Right cardiac atrium (tissue), 5 donors: ENCODE data around the gene ADRM1. TPM values are rescaled to one million over a fixed set of nuclear protein-coding genes. Genes with fewer than 3 reads are reported as not detected.

Source experiments
- ATAC-seq, 2 donors: fragments of 200-7000 bp; cut with Tn5 transposase; one replicate each; pipeline versions ENCODE4 v1.8.0 to v1.9.1; 2020; ENCODE audit warnings: moderate library complexity in 2 of 2, mild to moderate bottlenecking in 1 of 2
- DNase-seq, 3 donors: peaks; one replicate each; pipeline ENCODE4 v3.0.0-alpha.2; 2020
- H3K27ac ChIP-seq: one replicate; pipeline ENCODE4 v1.5.1; 2013; ENCODE audit warnings: mild to moderate bottlenecking, low read length, control low read depth, moderate library complexity
- H3K27me3 ChIP-seq: one replicate; pipeline ENCODE4 v1.6.1; 2013; ENCODE audit not compliant: control insufficient read depth, insufficient read depth
- H3K4me1 ChIP-seq: one replicate; pipeline ENCODE4 v1.6.1; 2013; ENCODE audit warnings: low read length; ENCODE audit not compliant: control insufficient read depth, insufficient read depth
- H3K4me3 ChIP-seq: one replicate; pipeline ENCODE4 v1.5.1; 2013; ENCODE audit warnings: low read length, control low read depth
- H3K9me3 ChIP-seq: one replicate; pipeline ENCODE4 v1.6.1; 2013; ENCODE audit warnings: low read length; ENCODE audit not compliant: control insufficient read depth
- WGBS: extraction: QIAGEN DNeasy Blood & Tissue Kit; methylation state at CpG from one replicate; pipeline ENCODE4 v1.1.7; 2013; 5-methylcytosine and 5-hydroxymethylcytosine counted together
- intact Hi-C, 4 donors: fragments of 100-400 bp; cut with DNase I; formaldehyde crosslinking; loops; one replicate each; pipeline versions ENCODE4 v1.11.0 to v1.14.0; 2022 to 2023
- polyA plus RNA-seq: library from polyadenylated mRNA; stranded (reverse); fragments of 200-250 nt; gene quantifications from one replicate; pipeline ENCODE4 v1.2.3, GENCODE V29; 2013
- total RNA-seq, 4 donors: library from RNA; stranded (reverse); fragmentation: NEBNext Ultra II Directional; extraction: Animal tissue kit (Norgen Biotek cat#: 25700); gene quantifications; one replicate each; pipeline ENCODE4 v1.2.1, GENCODE V29; 2021
- donor health status: healthy with polysubstance abuse.
- donor health status: DM: no; HTN: yes; CAD: no.
- donor health status: DM: no; HTN: no; CAD: no.
- donor health status: DM: no; HTN: yes; CAD: no; lungs with severe emphysema.
- donor health status: DM: yes; HTN: yes; CAD: no.

The ADRM1 gene
- total and polyA plus RNA-seq, 5 donors, result 65.0 to 87.5 (median 74.2) TPM

GRCh38 chr20:62333820-62334595 is 31.2 kb downstream of the ADRM1 start:
- peak in 2 of 3 donors; percentile 15 to 41 for DNase-seq
- H3K4me3 ChIP-seq, result no peak overlapping the region
- ATAC-seq, result no peak
- H3K27ac ChIP-seq, result no peak overlapping the region
- no peaks in the 10 kb centered on the region for H3K4me1 ChIP-seq
- intact Hi-C loops, result no loop called here
- H3K9me3 ChIP-seq, result no peaks in the 10 kb centered on the region
- H3K27me3 ChIP-seq, result no peaks in the 10 kb centered on the region
- 85% methylated on average over 37 of the region's 37 CpGs for WGBS

- no peak for ATAC-seq
- H3K4me3 ChIP-seq, result no peak overlapping the region
- 91% methylated on average over 13 of the region's 13 CpGs for WGBS
- H3K4me1 ChIP-seq, result no peaks in the 10 kb centered on the region
- no peak overlapping the region for H3K27ac ChIP-seq
- H3K9me3 ChIP-seq, result no peaks in the 10 kb centered on the region
- DNase-seq, result peak in 1 of 3 donors; percentile 33
- intact Hi-C loops, result no loop called here
- H3K27me3 ChIP-seq, result no peaks in the 10 kb centered on the region
These were observed 32.1 kb downstream of the ADRM1 start for GRCh38 chr20:62334881-62335280.

DNA sequence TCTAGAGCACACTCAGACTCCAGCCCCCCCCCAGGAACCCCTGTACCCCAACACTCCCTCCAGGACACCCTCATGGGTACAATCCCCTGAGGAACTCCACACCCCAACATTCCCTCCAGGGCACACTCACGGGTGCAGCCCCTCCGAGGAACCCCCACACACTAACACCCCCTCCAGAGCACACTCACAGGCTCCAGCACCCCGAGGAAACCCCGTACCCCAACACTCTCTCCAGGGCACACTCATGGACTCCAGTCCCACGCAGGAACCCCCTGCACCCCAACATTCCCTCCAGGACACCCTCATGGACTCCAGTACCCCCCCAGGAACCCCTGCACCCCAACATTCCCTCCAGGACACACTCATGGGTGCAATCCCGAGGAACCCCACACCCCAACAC is 32.7 kb downstream of the ADRM1 start:
- no peaks in the 10 kb centered on the region for H3K4me1 ChIP-seq
- ATAC-seq (no peak), DNase-seq (peak in 1 of 3 donors; percentile 27)
- no peaks in the 10 kb centered on the region for H3K9me3 ChIP-seq
- H3K27ac ChIP-seq, result no peak overlapping the region
- WGBS, result 91% methylated on average over 6 of the region's 6 CpGs
- intact Hi-C loops, result no loop called here
- H3K27me3 ChIP-seq, result no peaks in the 10 kb centered on the region
- H3K4me3 ChIP-seq, result no peak overlapping the region

DNA sequence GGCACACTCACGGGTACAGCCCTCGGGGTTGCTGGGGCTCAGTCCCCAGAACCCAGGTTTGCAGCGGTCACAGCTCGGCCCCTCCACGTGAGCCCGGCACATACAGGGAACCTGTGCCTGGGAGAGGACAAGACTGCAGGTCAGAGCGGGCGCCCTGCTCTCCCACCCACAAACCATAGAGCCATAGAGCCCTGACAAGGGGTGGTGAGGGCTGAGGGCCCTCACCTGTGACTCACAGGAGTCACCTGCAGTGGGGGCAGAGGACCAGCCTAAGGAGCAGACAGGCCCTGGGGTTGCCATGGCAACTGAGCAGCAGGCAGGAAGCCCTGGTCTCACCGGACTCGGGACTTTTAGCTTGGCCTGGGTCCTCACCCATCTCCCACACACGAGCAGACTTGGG is 33.5 kb downstream of the ADRM1 start:
- DNase-seq (peak in 1 of 3 donors; percentile 16), ATAC-seq (no peak)
- Histone ChIP-seq H3K4me3 (no peak overlapping the region), H3K27ac (no peak overlapping the region), H3K4me1 (no peaks in the 10 kb centered on the region), H3K27me3 (no peaks in the 10 kb centered on the region), H3K9me3 (no peaks in the 10 kb centered on the region)
- intact Hi-C loops, result no loop called here
- WGBS, result 81% methylated on average over 11 of the region's 11 CpGs

GRCh38 chr20:62336775-62337557 is 34.2 kb downstream of the ADRM1 start:
- ATAC-seq, result no peak
- no peak overlapping the region for H3K27ac ChIP-seq
- intact Hi-C loops, result no loop called here
- no peaks in the 10 kb centered on the region for H3K27me3 ChIP-seq
- H3K4me3 ChIP-seq, result no peak overlapping the region
- peak in 1 of 3 donors; percentile 37 for DNase-seq
- no peaks in the 10 kb centered on the region for H3K4me1 ChIP-seq
- WGBS, result 94% methylated on average over 53 of the region's 53 CpGs
- H3K9me3 ChIP-seq, result no peaks in the 10 kb centered on the region

- no peaks in the 10 kb centered on the region for H3K9me3 ChIP-seq
- H3K27ac ChIP-seq, result no peak overlapping the region
- intact Hi-C loops, result no loop called here
- no peaks in the 10 kb centered on the region for H3K27me3 ChIP-seq
- ATAC-seq, result peak in 1 of 2 donors; percentile 9
- no peaks in the 10 kb centered on the region for H3K4me1 ChIP-seq
- DNase-seq, result peak in 2 of 3 donors; percentile 34 to 39
- H3K4me3 ChIP-seq, result no peak overlapping the region
- 88% methylated on average over 34 of the region's 34 CpGs for WGBS
These were observed 34.9 kb downstream of the ADRM1 start for GRCh38 chr20:62337558-62338293.

DNA sequence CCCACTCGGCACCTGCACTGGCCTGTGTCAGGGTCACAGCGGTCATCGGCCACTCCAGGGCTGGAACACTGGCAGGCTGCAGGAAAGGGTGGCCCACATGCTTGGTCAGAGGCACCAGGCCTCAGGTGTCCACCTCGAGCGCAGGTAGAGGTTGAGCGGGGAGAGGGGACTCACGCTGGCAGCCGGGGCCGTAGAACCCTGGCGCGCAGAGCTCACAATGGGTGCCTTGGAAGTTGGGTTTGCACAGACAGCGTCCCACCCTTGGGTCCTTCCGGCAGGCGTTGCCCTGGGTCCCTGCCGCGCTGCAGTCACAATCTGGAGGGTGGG is 35.5 kb downstream of the ADRM1 start:
- WGBS, result 94% methylated on average over 16 of the region's 16 CpGs
- peak in 1 of 3 donors; percentile 30 for DNase-seq
- ATAC-seq, result peak in 1 of 2 donors; percentile 4
- H3K27ac ChIP-seq, result no peak overlapping the region
- no peaks in the 10 kb centered on the region for H3K4me1 ChIP-seq
- H3K27me3 ChIP-seq, result no peaks in the 10 kb centered on the region
- no peaks in the 10 kb centered on the region for H3K9me3 ChIP-seq
- intact Hi-C loops, result no loop called here
- H3K4me3 ChIP-seq, result no peak overlapping the region

DNA sequence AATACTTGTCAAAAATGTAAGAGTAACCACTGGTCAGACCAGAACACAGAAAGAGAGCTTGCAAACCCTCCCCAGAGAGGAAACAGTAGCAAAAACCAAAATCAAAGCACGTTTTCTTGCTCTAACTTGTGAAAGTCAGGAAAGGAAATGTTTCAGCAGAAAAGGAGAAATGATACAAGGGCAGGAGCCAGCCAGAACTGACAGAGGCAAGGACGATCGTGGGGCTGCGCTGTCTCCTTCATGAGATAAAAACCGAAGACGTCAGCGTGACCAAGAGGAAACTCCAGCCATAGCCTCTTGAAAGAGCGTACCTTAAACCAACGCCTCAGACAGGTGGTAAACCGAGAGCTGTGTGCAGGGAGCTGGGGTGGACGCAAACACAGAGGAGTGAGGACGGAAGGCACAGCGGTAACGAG is 36.9 kb downstream of the ADRM1 start:
- DNase-seq, result no peak
- 66% methylated on average over 14 of the region's 14 CpGs for WGBS
- intact Hi-C loops, result no loop called here
- Histone ChIP-seq H3K4me3 (no peak overlapping the region), H3K4me1 (no peaks in the 10 kb centered on the region), H3K27ac (no peak overlapping the region), H3K9me3 (no peaks in the 10 kb centered on the region), H3K27me3 (no peaks in the 10 kb centered on the region)
- no peak for ATAC-seq

GRCh38 chr20:62342910-62343309 is 40.1 kb downstream of the ADRM1 start:
- H3K27ac ChIP-seq, result no peak overlapping the region
- H3K4me1 ChIP-seq, result no peaks in the 10 kb centered on the region
- WGBS, result 75% methylated on average over 10 of the region's 10 CpGs
- H3K27me3 ChIP-seq, result no peaks in the 10 kb centered on the region
- H3K9me3 ChIP-seq, result no peaks in the 10 kb centered on the region
- ATAC-seq (no peak), DNase-seq (no peak)
- intact Hi-C loops, result no loop called here
- H3K4me3 ChIP-seq, result no peak overlapping the region

- Histone ChIP-seq H3K4me1 (no peaks in the 10 kb centered on the region), H3K27ac (no peak overlapping the region), H3K9me3 (no peaks in the 10 kb centered on the region), H3K4me3 (no peak overlapping the region), H3K27me3 (no peaks in the 10 kb centered on the region)
- no peak for DNase-seq
- intact Hi-C loops, result no loop called here
- ATAC-seq, result no peak
- 95% methylated on average over 5 of the region's 5 CpGs for WGBS
These were observed 41.3 kb downstream of the ADRM1 start for GRCh38 chr20:62344092-62344491.

- WGBS, result 90% methylated on average over 10 of the region's 10 CpGs
- Histone ChIP-seq H3K27ac (no peak overlapping the region), H3K27me3 (no peaks in the 10 kb centered on the region), H3K4me1 (no peaks in the 10 kb centered on the region), H3K4me3 (no peak overlapping the region), H3K9me3 (no peaks in the 10 kb centered on the region)
- peak in 1 of 3 donors; percentile 13 for DNase-seq
- no peak for ATAC-seq
- intact Hi-C loops, result loop anchor here in 1 of 4 donors (5.0 kb wide), 1 partner anchor 38 kb away; no protein-coding TSS in a partner anchor
These were observed 42.0 kb downstream of the ADRM1 start for GRCh38 chr20:62344782-62345181.
